H54 (cell line): ENCODE measurements around the gene TMEM86B.
"Not testable (repeated sequence)": the region's sequence is repeated elsewhere in the genome, so short reads cannot be mapped to it uniquely, and the experiment has no call there.

Experiments
- DNase-seq: peaks from one replicate; pipeline ENCODE4 v3.0.0; 2011; ENCODE audit warnings: low spot score, mixed read lengths; ENCODE audit not compliant: insufficient read length
- FAIRE-seq: peaks from 3 replicates; lab custom pipeline; 2011; peaks lifted over from hg19 to GRCh38; lab: Jason Lieb, UNC
- POLR2A ChIP-seq: IDR thresholded peaks from 2 replicates; pipeline ENCODE4 v1.6.1; 2011; ENCODE audit warnings: low read depth, mild to moderate bottlenecking, low read length

Gene TMEM86B

GRCh38 chr19:55206664-55207500 is 21.7 kb downstream of the TMEM86B start:
- peak; percentile 72 for TF ChIP-seq POLR2A
- FAIRE-seq = no peak
- peak; percentile 99 for DNase-seq

GRCh38 chr19:55202199-55202598 is 26.4 kb downstream of the TMEM86B start:
- not testable (repeated sequence) for FAIRE-seq, DNase-seq

- no peak for TF ChIP-seq POLR2A
- DNase-seq (no peak), FAIRE-seq (no peak)
Measured at GRCh38 chr19:55199620-55200204, 28.9 kb downstream of the TMEM86B start.

GRCh38 chr19:55198651-55199050 is 29.9 kb downstream of the TMEM86B start:
- TF ChIP-seq POLR2A = no peak
- no peak for DNase-seq
- FAIRE-seq = no peak

GRCh38 chr19:55197528-55197927 is 31.0 kb downstream of the TMEM86B start:
- FAIRE-seq (no peak), DNase-seq (no peak)
- TF ChIP-seq POLR2A = no peak

GRCh38 chr19:55196803-55197202 is 31.8 kb downstream of the TMEM86B start:
- TF ChIP-seq POLR2A = no peak
- DNase-seq (no peak), FAIRE-seq (no peak)

- no peak for FAIRE-seq
- no peak for TF ChIP-seq POLR2A
- no peak for DNase-seq
Measured at GRCh38 chr19:55193481-55193880, 35.1 kb downstream of the TMEM86B start.

- FAIRE-seq = peak; percentile 84
- peak; percentile 100 for DNase-seq
- TF ChIP-seq POLR2A = peak; percentile 70
Measured at GRCh38 chr19:55189403-55189835, 39.1 kb downstream of the TMEM86B start.

GRCh38 chr19:55188625-55189024 is 39.9 kb downstream of the TMEM86B start:
- TF ChIP-seq POLR2A = no peak
- DNase-seq = peak; percentile 42
- FAIRE-seq = no peak

GRCh38 chr19:55186080-55186479 is 42.5 kb downstream of the TMEM86B start:
- DNase-seq (no peak), FAIRE-seq (no peak)
- TF ChIP-seq POLR2A = no peak

- DNase-seq (no peak), FAIRE-seq (no peak)
- no peak for TF ChIP-seq POLR2A
Measured at GRCh38 chr19:55181740-55182139, 46.8 kb downstream of the TMEM86B start.

GRCh38 chr19:55179606-55180484 is 48.7 kb downstream of the TMEM86B start, which contains the start of gene SYT5:
SYT5 (minus strand) TSS chr19:55180289; CDS start chr19:55179041, 1,248 bp downstream.
- DNase-seq (no peak), FAIRE-seq (no peak)
- TF ChIP-seq POLR2A = no peak

GRCh38 chr19:55178781-55179599 is 49.6 kb downstream of the TMEM86B start:
- FAIRE-seq (no peak), DNase-seq (peak; percentile 90)
- no peak for TF ChIP-seq POLR2A
